Measurements from ENCODE around the gene HIGD2A.
A peak's percentile ranks its signal among the peaks of the same experiment; 100 is the strongest.

Gene HIGD2A

DNA sequence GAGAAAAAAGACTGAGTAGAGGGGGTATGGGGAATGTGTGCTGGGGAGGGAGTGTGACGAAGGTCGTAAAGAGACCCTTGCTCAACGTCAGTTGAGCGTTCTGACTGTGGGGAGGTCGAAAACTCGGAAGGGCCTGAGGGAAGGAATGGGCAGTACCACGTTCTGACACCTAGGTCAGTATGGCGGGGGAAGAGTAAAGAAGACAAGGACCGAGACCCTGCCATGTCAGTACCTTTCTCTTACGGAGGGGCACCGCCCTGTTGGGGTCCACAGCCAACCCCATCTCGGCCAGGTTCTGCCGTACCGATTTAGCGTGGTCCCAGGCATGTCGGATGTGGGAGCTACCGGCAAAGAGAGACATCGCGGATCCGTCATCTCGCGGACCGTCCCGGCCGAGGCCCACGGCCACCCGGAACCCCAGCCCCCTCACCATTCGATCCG, 528 bp upstream of the HIGD2A start:
- TF ChIP-seq, protein P1, sequence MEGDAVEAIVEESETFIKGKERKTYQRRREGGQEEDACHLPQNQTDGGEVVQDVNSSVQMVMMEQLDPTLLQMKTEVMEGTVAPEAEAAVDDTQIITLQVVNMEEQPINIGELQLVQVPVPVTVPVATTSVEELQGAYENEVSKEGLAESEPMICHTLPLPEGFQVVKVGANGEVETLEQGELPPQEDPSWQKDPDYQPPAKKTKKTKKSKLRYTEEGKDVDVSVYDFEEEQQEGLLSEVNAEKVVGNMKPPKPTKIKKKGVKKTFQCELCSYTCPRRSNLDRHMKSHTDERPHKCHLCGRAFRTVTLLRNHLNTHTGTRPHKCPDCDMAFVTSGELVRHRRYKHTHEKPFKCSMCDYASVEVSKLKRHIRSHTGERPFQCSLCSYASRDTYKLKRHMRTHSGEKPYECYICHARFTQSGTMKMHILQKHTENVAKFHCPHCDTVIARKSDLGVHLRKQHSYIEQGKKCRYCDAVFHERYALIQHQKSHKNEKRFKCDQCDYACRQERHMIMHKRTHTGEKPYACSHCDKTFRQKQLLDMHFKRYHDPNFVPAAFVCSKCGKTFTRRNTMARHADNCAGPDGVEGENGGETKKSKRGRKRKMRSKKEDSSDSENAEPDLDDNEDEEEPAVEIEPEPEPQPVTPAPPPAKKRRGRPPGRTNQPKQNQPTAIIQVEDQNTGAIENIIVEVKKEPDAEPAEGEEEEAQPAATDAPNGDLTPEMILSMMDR (IDR thresholded peaks at IDR 0.05; ENCODE audit: low read length, missing control alignments), result no peak
- DNase-seq (ENCODE audit: low read depth), result no peak
- peak overlapping the region; percentile 84 for H3K4me3 ChIP-seq (replicated peaks; ENCODE audit: low read depth, low read length)

DNA sequence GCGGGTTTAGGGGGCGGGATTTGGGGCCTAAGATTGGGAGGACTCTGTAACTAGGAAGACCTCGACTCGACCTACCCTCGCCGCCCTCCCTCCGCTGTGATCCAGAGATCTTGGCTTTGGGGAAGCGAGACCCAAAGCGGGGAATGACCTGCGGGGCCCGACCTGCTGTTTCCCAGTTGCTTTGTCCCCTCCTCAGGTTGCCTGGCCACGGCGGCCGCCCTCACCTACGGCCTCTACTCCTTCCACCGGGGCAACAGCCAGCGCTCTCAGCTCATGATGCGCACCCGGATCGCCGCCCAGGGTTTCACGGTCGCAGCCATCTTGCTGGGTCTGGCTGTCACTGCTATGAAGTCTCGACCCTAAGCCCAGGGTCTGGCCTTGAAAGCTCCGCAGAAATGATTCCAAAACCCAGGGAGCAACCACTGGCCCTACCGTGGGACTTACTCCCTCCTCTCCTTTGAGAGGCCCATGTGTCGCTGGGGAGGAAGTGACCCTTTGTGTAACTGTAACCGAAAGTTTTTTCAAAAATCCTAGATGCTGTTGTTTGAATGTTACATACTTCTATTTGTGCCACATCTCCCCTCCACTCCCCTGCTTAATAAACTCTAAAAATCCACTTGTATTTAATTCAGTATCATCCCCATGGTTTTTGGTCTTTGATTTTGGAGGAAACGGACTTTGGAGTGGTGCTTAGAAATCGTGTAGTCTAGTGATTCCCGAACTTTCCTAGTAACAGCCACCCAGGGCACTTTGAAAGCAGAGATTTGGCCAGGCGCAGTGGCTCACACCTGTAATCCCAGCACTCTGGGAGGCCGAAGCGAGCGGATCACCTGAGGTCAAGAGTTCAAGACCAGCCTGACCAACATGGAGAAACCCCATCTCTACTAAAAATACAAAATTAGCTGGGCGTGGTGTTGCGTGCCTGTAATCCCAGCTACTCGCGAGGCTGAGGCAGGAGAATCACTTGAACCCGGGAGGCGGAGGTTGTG, 878 bp downstream of the HIGD2A start:
- TF ChIP-seq, protein P1 (IDR thresholded peaks at IDR 0.05; ENCODE audit: low read length, missing control alignments), result no peak
- no peak for DNase-seq (ENCODE audit: low read depth)
- H3K4me3 ChIP-seq (replicated peaks; ENCODE audit: low read depth, low read length), result peak overlapping the region; percentile 84

DNA sequence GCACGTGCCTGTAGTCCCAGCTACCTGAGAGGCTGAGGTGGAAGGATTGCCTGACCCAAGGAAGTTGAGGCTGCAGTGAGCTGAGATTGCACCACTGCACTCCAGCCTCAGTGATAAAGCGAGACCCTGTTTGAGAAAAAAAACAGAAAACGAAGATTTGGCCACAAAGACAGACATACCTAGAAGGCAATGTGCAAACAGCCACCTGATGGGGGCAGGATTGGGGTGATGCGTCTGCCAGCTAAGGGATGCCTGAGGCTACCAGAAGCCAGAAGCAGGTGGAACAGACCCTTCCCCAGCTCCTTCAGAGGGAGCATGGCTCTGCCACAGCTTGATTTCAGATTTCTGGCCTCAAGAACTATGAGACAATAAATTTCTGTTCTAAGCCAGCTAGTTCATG, 2.9 kb downstream of the HIGD2A start:
- H3K4me3 ChIP-seq (replicated peaks; ENCODE audit: low read depth, low read length), result no peak overlapping the region
- no peak for DNase-seq (ENCODE audit: low read depth)
- TF ChIP-seq, protein P1 (IDR thresholded peaks at IDR 0.05; ENCODE audit: low read length, missing control alignments), result no peak

DNA sequence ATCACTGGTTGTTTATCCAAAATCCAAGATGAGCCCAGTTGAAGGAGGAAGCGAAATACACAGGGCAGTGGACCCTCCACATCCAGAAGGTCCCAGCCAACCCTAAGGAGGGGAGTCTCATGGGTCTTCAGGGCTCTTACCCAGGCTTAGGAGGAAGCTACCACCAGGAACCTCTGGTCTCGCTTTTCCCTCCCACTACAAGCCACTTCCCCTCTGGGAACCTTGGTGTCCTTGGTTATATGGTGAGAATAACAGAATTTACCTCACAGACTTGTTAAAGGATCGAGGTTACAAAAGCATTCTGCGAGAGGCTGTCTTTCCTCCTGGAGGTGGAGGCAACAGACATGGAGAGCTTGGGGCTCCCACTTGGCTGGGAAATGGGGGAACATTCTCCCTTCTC, 3.4 kb downstream of the HIGD2A start:
- no peak overlapping the region for H3K4me3 ChIP-seq (replicated peaks; ENCODE audit: low read depth, low read length)
- TF ChIP-seq, protein P1 (IDR thresholded peaks at IDR 0.05; ENCODE audit: low read length, missing control alignments), result no peak
- DNase-seq (ENCODE audit: low read depth), result no peak

DNA sequence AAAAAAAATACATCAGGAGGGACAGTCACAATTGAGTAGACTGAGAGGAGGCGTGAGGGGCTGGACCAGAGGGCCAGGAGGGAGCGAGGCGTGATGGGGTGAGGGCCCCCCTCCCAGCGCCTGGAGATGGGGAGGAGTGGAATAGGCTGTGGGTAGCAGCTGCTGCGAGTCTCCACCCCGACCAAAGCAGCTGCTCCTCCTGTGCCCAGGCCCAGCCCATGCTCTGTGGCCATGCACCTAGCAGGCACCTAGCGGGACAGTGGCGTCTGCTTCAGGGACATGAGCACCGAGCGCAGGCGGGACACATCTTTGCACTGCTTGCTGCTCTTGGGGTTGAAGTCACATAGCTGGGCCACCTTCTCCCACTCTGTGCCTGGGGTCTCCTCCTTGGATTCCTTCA, 4.0 kb downstream of the HIGD2A start:
- no peak overlapping the region for H3K4me3 ChIP-seq (replicated peaks; ENCODE audit: low read depth, low read length)
- TF ChIP-seq, protein P1 (IDR thresholded peaks at IDR 0.05; ENCODE audit: low read length, missing control alignments), result no peak
- no peak for DNase-seq (ENCODE audit: low read depth)

DNA sequence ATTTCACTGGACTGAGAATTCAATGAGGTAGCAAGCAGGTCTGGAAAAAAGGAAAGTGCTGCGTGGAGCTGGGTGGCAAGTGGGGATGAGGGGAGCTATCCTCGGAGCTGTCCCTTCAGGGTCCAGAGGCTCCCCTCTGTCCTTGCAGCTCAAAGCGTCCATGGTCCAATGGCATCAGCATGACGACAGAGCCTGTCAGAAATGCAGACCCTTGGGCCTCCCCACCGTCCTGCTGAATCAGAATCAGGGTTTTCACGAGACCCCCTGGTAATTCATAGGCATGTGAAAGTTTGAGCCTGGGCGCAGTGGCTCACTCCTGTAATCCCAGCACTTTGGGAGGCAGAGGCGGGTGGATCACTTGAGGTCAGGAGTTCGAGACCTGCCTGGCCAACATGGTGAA, 5.5 kb downstream of the HIGD2A start:
- no peak for DNase-seq (ENCODE audit: low read depth)
- TF ChIP-seq, protein P1 (IDR thresholded peaks at IDR 0.05; ENCODE audit: low read length, missing control alignments), result no peak
- H3K4me3 ChIP-seq (replicated peaks; ENCODE audit: low read depth, low read length), result no peak overlapping the region
